Body of pancreas (tissue), 4 donors: ENCODE results near the gene PGD.

Experiments used
- CTCF ChIP-seq, 7 experiments: fragments of 450-650 bp in 4 of 7; fragments of 200-600 bp in 3 of 7; sonication (generic) in 3 of 7; IDR thresholded peaks; one replicate each; pipeline ENCODE4 v1.5.1; 2016 to 2019; ENCODE audit warnings: antibody characterized with exemption in 7 of 7
- POLR2A ChIP-seq, 3 donors: fragments of 450-650 bp; IDR thresholded peaks; one replicate each; pipeline ENCODE4 v1.6.1; 2016; ENCODE audit warnings: antibody characterized with exemption in 3 of 3, mild to moderate bottlenecking in 2 of 3

- TF ChIP-seq CTCF (IDR thresholded peaks at IDR 0.05): no peak
- TF ChIP-seq POLR2A (IDR thresholded peaks at IDR 0.05): no peak
Observed at GRCh38 chr1:10407201-10407600, 8.3 kb downstream of the PGD start.
